Keratinocyte (primary cell): ENCODE results near the gene CCDC107.
"Not testable (repeated sequence)": the region's sequence is repeated elsewhere in the genome, so short reads cannot be mapped to it uniquely, and the experiment has no call there.

ENCODE experiments used
- CTCF ChIP-seq, 3 experiments: IDR thresholded peaks in 1 of 3; conservative IDR thresholded peaks in 1 of 3; optimal IDR thresholded peaks in 1 of 3; 2 replicates in 2 of 3; 3 replicates in 1 of 3; pipeline versions ENCODE3 to v1.5.1; 2011; ENCODE audit warnings: low read length in 3 of 3, mild to moderate bottlenecking in 3 of 3, moderate library complexity in 2 of 3, control low read depth in 1 of 3, inconsistent platforms in 1 of 3; ENCODE audit not compliant: insufficient read depth in 2 of 3; ENCODE audit errors: extremely low read depth in 1 of 3
- EZH2 ChIP-seq: IDR thresholded peaks from one replicate; pipeline ENCODE4 v1.6.1; 2012; ENCODE audit warnings: inconsistent platforms, mild to moderate bottlenecking, low read length, moderate library complexity

- not testable (repeated sequence) for TF ChIP-seq EZH2; CTCF (optimal IDR thresholded peaks at IDR 0.05 in 1 of 3, IDR thresholded peaks at IDR 0.05 in 1 of 3, conservative IDR thresholded peaks at IDR 0.05 in 1 of 3; ENCODE audit: extremely low read depth in 1 of 3, insufficient read depth in 2 of 3, low read length in 3 of 3)
Measured at GRCh38 chr9:35639225-35639624, 18.9 kb upstream of the CCDC107 start.
